ENCODE measurements around the gene SNRPA.

DNA sequence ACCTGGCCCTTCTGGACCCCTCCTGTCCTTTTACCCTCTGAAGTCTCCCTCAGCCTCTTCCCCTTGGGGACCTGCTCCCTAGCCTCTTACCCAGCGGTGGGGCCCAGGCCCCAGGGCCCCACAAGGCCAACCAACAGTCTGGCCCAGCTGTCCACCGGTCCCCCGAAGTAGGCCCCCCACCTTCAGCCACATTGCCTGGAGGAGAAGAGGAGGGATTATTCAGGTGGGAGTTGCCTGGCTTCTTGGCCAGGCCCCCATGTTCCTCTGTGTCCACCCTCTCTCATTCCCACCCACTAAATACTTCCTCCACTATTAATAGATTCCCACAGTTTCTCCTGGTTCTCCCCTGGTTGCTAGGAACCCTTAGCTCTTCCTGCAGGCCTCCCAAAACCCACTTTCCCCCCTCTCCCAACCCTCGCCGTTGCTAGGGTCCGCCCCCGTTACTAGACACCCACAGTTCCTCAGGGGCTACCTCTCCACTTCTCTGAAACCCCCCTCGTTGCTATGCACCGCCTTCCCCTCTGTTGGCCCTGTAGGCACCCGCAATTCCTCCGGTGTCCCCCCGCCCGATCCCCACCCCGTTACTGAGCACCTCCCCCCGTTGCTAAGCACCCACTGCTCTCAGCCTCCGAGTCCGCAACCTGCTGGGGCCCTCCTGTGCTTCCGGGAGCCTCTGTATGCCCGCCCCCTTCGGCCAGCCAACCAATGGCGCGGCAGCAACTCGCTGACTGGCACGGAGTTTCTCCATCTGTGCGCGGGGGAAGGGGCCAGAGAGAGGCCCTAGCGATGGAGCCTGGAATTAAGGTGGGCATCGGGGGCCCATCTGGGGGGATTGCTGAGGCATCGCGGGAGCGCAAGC, 36.3 kb upstream of the SNRPA start:
- TF ChIP-seq, protein P1, sequence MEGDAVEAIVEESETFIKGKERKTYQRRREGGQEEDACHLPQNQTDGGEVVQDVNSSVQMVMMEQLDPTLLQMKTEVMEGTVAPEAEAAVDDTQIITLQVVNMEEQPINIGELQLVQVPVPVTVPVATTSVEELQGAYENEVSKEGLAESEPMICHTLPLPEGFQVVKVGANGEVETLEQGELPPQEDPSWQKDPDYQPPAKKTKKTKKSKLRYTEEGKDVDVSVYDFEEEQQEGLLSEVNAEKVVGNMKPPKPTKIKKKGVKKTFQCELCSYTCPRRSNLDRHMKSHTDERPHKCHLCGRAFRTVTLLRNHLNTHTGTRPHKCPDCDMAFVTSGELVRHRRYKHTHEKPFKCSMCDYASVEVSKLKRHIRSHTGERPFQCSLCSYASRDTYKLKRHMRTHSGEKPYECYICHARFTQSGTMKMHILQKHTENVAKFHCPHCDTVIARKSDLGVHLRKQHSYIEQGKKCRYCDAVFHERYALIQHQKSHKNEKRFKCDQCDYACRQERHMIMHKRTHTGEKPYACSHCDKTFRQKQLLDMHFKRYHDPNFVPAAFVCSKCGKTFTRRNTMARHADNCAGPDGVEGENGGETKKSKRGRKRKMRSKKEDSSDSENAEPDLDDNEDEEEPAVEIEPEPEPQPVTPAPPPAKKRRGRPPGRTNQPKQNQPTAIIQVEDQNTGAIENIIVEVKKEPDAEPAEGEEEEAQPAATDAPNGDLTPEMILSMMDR (IDR thresholded peaks at IDR 0.05) = peak; percentile 10
- TF ChIP-seq EZH2 (IDR thresholded peaks at IDR 0.05) (no peak), EZH2phosphoT487 (IDR thresholded peaks at IDR 0.05) (no peak)
